SK-N-SH (cell line): ENCODE data around the gene MCF2L2. TPM values are rescaled to one million over a fixed set of nuclear protein-coding genes. Genes with fewer than 3 reads are reported as not detected.

Experiments used
- CTCF ChIA-PET: fragments of 300-600, 350-600 bp; formaldehyde crosslinking; extraction: SDS; loops from one replicate; lab custom pipeline; 2021; lab: Yijun Ruan, JAX
- POLR2A ChIA-PET: fragments of 350-600 bp; sonication (Branson Sonifier 250); formaldehyde crosslinking; extraction: SDS; loops from one replicate; lab custom pipeline; 2020; ENCODE audit warnings: antibody characterized with exemption, inconsistent platforms; lab: Yijun Ruan, JAX
- DNase-seq: peaks from one replicate; pipeline ENCODE4 v3.0.0; 2012
- H2AFZ ChIP-seq: fragments of 200-600 bp; sonication (generic); 2 replicates; pipeline ENCODE4 v1.8.1; 2016; ENCODE audit warnings: antibody characterized with exemption, mild to moderate bottlenecking, low read depth
- H3F3A ChIP-seq: fragments of 200-600 bp; sonication (generic); replicated peaks from 2 replicates; pipeline ENCODE3; 2016; ENCODE audit warnings: antibody characterized with exemption, mild to moderate bottlenecking; ENCODE audit not compliant: insufficient read depth
- H3K27ac ChIP-seq, 2 experiments: fragments of 200-500 bp in 1 of 2; fragments of 200-600 bp in 1 of 2; sonication (Bioruptor generic) in 1 of 2; sonication (generic), shearing (Covaris generic) in 1 of 2; 2 replicates each; pipeline versions ENCODE4 v1.5.1 to v1.6.1; 2014 to 2016; ENCODE audit warnings: low read depth in 2 of 2, inconsistent platforms in 1 of 2, low read length in 1 of 2, mild to moderate bottlenecking in 1 of 2, mixed read lengths in 1 of 2
- H3K27me3 ChIP-seq: fragments of 200-600 bp; sonication (generic), shearing (Covaris generic); 2 replicates; pipeline ENCODE4 v1.6.1; 2016; ENCODE audit warnings: mixed run types; ENCODE audit not compliant: insufficient read depth
- H3K36me3 ChIP-seq, 2 experiments: fragments of 200-500 bp in 1 of 2; fragments of 200-600 bp in 1 of 2; sonication (Bioruptor generic) in 1 of 2; sonication (generic) in 1 of 2; replicated peaks in 1 of 2; 2 replicates each; pipeline versions ENCODE3 to v1.5.1; 2014 to 2016; ENCODE audit warnings: low read length in 1 of 2, mild to moderate bottlenecking in 1 of 2; ENCODE audit not compliant: insufficient read depth in 2 of 2, control insufficient read depth in 1 of 2
- H3K4me1 ChIP-seq, 2 experiments: fragments of 200-500 bp in 1 of 2; fragments of 200-600 bp in 1 of 2; sonication (Bioruptor generic) in 1 of 2; sonication (generic), shearing (Covaris generic) in 1 of 2; 2 replicates each; pipeline versions ENCODE4 v1.5.1 to v1.6.1; 2014 to 2016; ENCODE audit warnings: low read depth in 1 of 2, low read length in 1 of 2, mixed run types in 1 of 2; ENCODE audit not compliant: insufficient read depth in 2 of 2, control insufficient read depth in 1 of 2
- H3K4me2 ChIP-seq: fragments of 200-600 bp; sonication (generic), shearing (Covaris generic); 2 replicates; pipeline ENCODE4 v1.6.1; 2017; ENCODE audit warnings: mixed run types
- H3K4me3 ChIP-seq, 2 experiments: fragments of 200-500 bp in 1 of 2; fragments of 200-600 bp in 1 of 2; sonication (Bioruptor generic) in 1 of 2; sonication (generic), shearing (Covaris generic) in 1 of 2; 2 replicates each; pipeline versions ENCODE4 v1.5.1 to v1.8.1; 2014 to 2016; ENCODE audit warnings: low read depth in 2 of 2, inconsistent platforms in 1 of 2, low read length in 1 of 2, mild to moderate bottlenecking in 1 of 2, mixed read lengths in 1 of 2, moderate library complexity in 1 of 2
- H3K79me2 ChIP-seq: fragments of 200-600 bp; sonication (generic); 2 replicates; pipeline ENCODE4 v1.8.1; 2017; ENCODE audit warnings: mild to moderate bottlenecking; ENCODE audit not compliant: insufficient read depth
- H3K9ac ChIP-seq: fragments of 200-600 bp; sonication (generic); 2 replicates; pipeline ENCODE4 v1.6.1; 2017; ENCODE audit warnings: mixed run types
- H3K9me2 ChIP-seq: fragments of 200-600 bp; sonication (generic); 2 replicates; pipeline ENCODE4 v1.6.1; 2017; ENCODE audit warnings: mixed run types
- H3K9me3 ChIP-seq: fragments of 200-600 bp; sonication (generic); 2 replicates; pipeline ENCODE4 v1.6.1; 2017; ENCODE audit warnings: mixed run types, mild to moderate bottlenecking, moderate library complexity
- H4K20me1 ChIP-seq: fragments of 200-600 bp; sonication (generic); 2 replicates; pipeline ENCODE4 v1.6.1; 2017; ENCODE audit warnings: mild to moderate bottlenecking, mixed run types; ENCODE audit not compliant: insufficient read depth
- ELF1 ChIP-seq: IDR thresholded peaks from 2 replicates; pipeline ENCODE4 v1.4.0; 2012
- EP300 ChIP-seq, 2 experiments: IDR thresholded peaks; 2 replicates each; pipeline versions ENCODE4 v1.4.0 to v1.6.1; 2012; ENCODE audit warnings: borderline replicate concordance in 1 of 2, low read depth in 1 of 2, low read length in 1 of 2
- FOSL2 ChIP-seq: IDR thresholded peaks from 2 replicates; pipeline ENCODE4 v1.4.0; 2012; ENCODE audit warnings: low read depth, mild to moderate bottlenecking, moderate library complexity, borderline replicate concordance
- GABPA ChIP-seq: IDR thresholded peaks from 2 replicates; pipeline ENCODE4 v1.4.0; 2012; ENCODE audit warnings: low read depth, mild to moderate bottlenecking
- NRF1 ChIP-seq: IDR thresholded peaks from 2 replicates; pipeline ENCODE4 v1.6.1; 2012; ENCODE audit warnings: low read depth, mild to moderate bottlenecking, low read length
- POLR2AphosphoS5 ChIP-seq: IDR thresholded peaks from 2 replicates; pipeline ENCODE4 v1.6.1; 2012; ENCODE audit warnings: low read depth, low read length
- RAD21 ChIP-seq: IDR thresholded peaks from 2 replicates; pipeline ENCODE4 v1.6.1; 2012; ENCODE audit warnings: mild to moderate bottlenecking, low read length
- SMC3 ChIP-seq: IDR thresholded peaks from 2 replicates; pipeline ENCODE4 v1.6.1; 2012; ENCODE audit warnings: low read depth, low read length, improper control_type of control experiment
- WGBS: methylation state at CpG from one replicate; pipeline ENCODE4 v1.1.6; 2017; ENCODE audit warnings: low lambda C conversion rate; 5-methylcytosine and 5-hydroxymethylcytosine counted together
- polyA plus RNA-seq, 3 experiments: library from polyadenylated mRNA; depleted of rRNA; stranded (reverse); fragments of >200 nt; gene quantifications; 2 replicates each; pipeline ENCODE4 v1.2.3, GENCODE V29; 2012
- TF ChIP-seq, protein P1 (sequence below): fragments of 200-600 bp; sonication (generic); IDR thresholded peaks from 2 replicates; pipeline ENCODE4 v1.6.1; 2017; ENCODE audit warnings: antibody characterized with exemption, mild to moderate bottlenecking, moderate library complexity
- TF ChIP-seq, protein P2 (sequence below): IDR thresholded peaks from 2 replicates; pipeline ENCODE4 v1.4.0; 2012; ENCODE audit warnings: low read depth, borderline replicate concordance
- TF ChIP-seq, protein P3 (sequence below): IDR thresholded peaks from 2 replicates; pipeline ENCODE4; 2012

The MCF2L2 gene
- polyA plus RNA-seq, 1 of the 3 experiments (the other 2 are of a cell fraction), result 0.56 TPM

DNA sequence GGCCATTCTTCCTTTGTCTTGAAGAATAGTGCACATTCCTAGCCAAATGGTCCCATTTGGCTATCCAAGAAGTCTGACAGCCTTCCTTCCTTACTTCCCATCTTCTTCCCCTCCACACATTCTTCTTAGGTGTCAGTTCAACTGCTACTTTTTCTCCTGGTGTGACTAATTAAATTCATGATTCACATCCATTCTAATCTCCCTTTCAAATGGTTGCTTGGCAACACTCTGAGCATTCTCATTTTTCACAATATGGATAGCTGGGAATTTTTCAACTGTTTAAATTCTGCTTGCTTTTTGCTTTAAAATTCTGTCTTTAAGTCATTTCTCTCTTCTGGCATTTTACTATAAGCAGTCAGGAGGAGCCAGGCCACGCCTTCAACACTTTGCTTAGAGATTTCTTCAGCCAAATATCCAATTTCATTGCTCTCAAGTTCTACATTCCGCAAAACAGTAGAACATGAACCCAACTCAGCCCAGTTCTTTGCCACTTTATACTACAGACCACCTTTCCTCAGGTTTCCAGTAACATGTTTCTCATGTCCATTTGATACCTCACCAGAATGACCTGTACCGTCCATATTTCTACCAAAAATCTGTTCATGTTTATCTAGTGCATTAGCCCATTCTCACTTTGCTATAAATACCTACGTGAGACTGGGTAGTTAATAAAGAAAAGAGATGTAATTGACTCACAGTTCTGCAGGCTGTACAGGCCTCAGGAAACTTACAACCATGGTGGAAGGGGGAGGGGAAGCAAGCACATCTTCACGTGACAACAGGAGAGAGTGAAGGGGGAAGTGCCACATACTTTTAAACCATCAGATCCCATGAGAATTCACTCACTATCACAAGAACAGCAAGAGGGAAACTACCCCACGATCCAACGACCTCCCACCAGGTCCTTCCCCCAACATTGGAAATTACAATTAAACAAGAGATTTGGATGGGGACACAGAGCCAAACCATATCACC, 31.9 kb upstream of the MCF2L2 start:
- TF ChIP-seq SMC3 (no peak), FOSL2 (no peak), POLR2AphosphoS5 (no peak), NRF1 (no peak), RAD21 (no peak), ELF1 (no peak), GABPA (no peak), EP300 (IDR thresholded peaks at IDR 0.05; ENCODE audit: borderline replicate concordance in 1 of 2, low read depth in 1 of 2, low read length in 1 of 2) (no peak)
- TF ChIP-seq, protein P1, sequence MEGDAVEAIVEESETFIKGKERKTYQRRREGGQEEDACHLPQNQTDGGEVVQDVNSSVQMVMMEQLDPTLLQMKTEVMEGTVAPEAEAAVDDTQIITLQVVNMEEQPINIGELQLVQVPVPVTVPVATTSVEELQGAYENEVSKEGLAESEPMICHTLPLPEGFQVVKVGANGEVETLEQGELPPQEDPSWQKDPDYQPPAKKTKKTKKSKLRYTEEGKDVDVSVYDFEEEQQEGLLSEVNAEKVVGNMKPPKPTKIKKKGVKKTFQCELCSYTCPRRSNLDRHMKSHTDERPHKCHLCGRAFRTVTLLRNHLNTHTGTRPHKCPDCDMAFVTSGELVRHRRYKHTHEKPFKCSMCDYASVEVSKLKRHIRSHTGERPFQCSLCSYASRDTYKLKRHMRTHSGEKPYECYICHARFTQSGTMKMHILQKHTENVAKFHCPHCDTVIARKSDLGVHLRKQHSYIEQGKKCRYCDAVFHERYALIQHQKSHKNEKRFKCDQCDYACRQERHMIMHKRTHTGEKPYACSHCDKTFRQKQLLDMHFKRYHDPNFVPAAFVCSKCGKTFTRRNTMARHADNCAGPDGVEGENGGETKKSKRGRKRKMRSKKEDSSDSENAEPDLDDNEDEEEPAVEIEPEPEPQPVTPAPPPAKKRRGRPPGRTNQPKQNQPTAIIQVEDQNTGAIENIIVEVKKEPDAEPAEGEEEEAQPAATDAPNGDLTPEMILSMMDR, result no peak
- TF ChIP-seq, protein P2, sequence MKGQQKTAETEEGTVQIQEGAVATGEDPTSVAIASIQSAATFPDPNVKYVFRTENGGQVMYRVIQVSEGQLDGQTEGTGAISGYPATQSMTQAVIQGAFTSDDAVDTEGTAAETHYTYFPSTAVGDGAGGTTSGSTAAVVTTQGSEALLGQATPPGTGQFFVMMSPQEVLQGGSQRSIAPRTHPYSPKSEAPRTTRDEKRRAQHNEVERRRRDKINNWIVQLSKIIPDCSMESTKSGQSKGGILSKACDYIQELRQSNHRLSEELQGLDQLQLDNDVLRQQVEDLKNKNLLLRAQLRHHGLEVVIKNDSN, result no peak
- Histone ChIP-seq H3K79me2 (no peaks in the 10 kb centered on the region), H3K9me3 (no peaks in the 10 kb centered on the region), H3K36me3 (peaks cover 4 to 5% of the 10 kb centered on the region in 2 experiments), H3K27ac (no peak overlapping the region), H3K9me2 (no peaks in the 10 kb centered on the region), H4K20me1 (no peaks in the 10 kb centered on the region), H3K4me1 (no peaks in the 10 kb centered on the region), H2AFZ (no peak overlapping the region), H3K4me2 (no peak overlapping the region), H3K9ac (no peak overlapping the region), H3K4me3 (no peak overlapping the region), H3K27me3 (no peaks in the 10 kb centered on the region; the same call in 1 of the 2 replicates), H3F3A (peaks cover 3% of the 10 kb centered on the region)
- no peak for DNase-seq
- 78% methylated on average over 7 of the region's 7 CpGs for WGBS
- ChIA-PET CTCF (no interaction called here), POLR2A (no interaction called here)

DNA sequence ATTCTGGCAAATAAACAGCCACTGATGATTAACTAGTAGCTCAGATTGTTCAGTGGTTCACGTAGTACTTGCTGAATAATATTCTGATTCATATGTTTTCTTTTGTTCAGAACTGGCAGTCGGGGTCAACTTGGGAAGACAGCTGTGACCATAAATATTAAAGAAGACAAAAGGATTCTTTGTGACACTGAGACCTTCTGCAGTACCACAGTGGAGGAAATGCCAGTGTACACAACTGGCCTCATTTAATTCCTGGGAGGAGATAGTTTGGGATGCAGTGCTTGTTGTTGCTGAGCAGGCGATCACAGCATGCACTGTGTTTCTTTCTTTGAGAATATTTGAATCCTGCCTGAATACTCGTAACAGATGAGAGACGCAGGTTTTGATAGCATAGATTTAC, 26.7 kb upstream of the MCF2L2 start:
- Histone ChIP-seq H3K9ac (no peak overlapping the region), H3K79me2 (no peaks in the 10 kb centered on the region), H2AFZ (no peak overlapping the region; the same call in 1 of the 2 replicates), H3K27ac (peak overlapping the region in 1 of 2 experiments; percentile 9; a peak in 1 of 4 replicates), H3K36me3 (peaks cover 11 to 18% of the 10 kb centered on the region in 2 experiments), H3K4me1 (no peaks in the 10 kb centered on the region), H3K4me2 (peak overlapping the region; percentile 53), H4K20me1 (no peaks in the 10 kb centered on the region), H3K9me3 (no peaks in the 10 kb centered on the region), H3K27me3 (no peaks in the 10 kb centered on the region), H3F3A (peaks cover 11% of the 10 kb centered on the region), H3K4me3 (no peak overlapping the region), H3K9me2 (no peaks in the 10 kb centered on the region)
- ChIA-PET POLR2A (no interaction called here), CTCF (interaction anchor here (1.2 kb wide), 1 partner anchor 14 kb away, joined by 5 read pairs; no protein-coding TSS in a partner anchor)
- DNase-seq, result no peak
- TF ChIP-seq, protein P1, result no peak
- TF ChIP-seq, protein P3, sequence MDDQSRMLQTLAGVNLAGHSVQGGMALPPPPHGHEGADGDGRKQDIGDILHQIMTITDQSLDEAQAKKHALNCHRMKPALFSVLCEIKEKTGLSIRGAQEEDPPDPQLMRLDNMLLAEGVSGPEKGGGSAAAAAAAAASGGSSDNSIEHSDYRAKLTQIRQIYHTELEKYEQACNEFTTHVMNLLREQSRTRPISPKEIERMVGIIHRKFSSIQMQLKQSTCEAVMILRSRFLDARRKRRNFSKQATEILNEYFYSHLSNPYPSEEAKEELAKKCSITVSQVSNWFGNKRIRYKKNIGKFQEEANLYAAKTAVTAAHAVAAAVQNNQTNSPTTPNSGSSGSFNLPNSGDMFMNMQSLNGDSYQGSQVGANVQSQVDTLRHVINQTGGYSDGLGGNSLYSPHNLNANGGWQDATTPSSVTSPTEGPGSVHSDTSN, result peak; percentile 32; the same call in 1 of the 2 replicates
- whole genome bisulfite sequencing, result 67% methylated on average over 5 of the region's 5 CpGs
